GM19239 (cell line): ENCODE data around the gene TRAPPC3L.

Source experiments
- DNase-seq: peaks from one replicate; pipeline ENCODE4 v3.0.0; 2011; ENCODE audit warnings: low spot score; ENCODE audit not compliant: insufficient read length
- FAIRE-seq: peaks from 2 replicates; lab custom pipeline; 2011; peaks lifted over from hg19 to GRCh38; lab: Jason Lieb, UNC

TRAPPC3L gene

DNA sequence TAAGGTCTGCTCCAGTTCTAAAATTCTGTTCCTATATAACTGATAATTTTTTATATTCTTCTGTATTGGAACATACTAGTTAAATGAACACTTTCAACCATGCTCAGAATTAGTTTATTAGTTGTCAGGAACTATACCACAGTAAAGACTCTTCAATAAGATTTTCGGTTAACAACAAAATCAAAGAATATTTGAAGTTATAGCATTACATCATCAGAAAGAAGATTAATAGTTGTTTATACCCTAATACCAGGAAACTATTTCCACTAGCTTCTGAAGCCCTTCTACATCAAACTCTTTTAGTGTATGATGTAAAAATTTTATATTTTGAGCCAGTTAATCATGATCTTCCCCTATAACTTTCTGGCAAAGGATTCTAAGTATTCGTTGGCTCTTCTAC, 14.6 kb upstream of the TRAPPC3L start:
- no peak for DNase-seq
- FAIRE-seq: no peak

DNA sequence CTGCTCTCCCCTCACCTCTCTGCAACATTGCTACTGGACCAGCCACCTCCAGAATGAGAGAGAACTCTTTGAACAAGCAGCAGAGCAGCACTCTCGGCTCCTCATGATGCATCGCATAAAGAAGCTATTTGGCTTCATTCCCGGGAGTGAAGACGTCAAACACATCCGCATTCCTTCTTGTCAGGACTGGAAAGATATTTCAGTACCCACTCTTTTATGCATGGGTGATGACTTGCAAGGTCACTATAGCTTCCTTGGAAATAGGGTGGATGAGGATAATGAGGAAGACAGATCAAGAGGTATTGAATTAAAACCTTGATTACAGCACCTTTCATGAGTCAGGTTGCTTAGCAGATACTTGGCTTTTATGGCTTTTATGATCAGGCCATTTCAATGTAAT, 12.4 kb upstream of the TRAPPC3L start:
- FAIRE-seq (no peak), DNase-seq (no peak)

DNA sequence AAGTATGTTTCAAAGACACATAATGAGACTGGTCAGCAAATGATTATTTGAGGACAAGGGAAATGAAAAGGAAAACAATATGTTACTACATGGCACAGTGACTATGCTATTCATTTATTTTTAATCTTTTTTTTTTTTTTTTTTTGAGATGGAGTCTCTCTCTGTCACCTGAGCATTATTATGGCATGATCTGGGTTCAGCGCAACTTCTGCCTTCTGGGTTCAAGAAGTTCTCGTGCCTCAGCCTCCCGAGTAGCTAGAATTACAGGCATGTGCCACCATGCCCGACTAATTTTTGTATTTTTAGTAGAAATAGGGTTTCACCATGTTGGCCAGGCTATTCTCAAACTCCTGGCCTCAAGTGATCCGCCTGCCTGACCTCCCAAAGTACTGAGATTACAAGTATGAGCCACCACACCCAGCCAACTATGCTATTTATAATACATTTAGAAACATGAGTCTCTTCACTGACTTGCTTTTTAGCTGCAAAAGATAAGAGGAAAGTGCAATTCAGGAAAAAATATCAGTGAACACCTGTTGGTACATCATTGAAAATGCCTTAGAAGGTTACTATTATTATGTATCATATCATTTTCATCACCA, 11.4 kb upstream of the TRAPPC3L start:
- no peak for DNase-seq
- no peak for FAIRE-seq

DNA sequence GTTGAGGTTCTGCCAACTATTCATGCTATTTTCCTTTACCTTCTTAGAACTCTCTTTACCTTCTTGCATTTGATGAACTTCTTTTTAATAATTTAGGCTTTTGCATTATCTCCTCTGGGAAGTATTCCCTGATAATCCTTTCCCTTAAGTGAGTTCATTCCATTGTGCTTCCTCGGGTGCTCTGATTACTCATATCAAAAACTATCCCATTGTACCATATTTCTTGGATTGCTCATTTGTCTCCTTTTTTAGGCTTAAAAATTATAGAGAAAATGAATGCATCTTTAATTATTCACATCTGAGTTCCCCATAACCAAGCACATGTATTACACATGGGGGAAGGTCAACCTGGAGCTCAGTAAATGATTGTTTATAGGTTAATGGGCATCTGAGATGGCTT, 10.6 kb upstream of the TRAPPC3L start:
- FAIRE-seq: no peak
- no peak for DNase-seq

DNA sequence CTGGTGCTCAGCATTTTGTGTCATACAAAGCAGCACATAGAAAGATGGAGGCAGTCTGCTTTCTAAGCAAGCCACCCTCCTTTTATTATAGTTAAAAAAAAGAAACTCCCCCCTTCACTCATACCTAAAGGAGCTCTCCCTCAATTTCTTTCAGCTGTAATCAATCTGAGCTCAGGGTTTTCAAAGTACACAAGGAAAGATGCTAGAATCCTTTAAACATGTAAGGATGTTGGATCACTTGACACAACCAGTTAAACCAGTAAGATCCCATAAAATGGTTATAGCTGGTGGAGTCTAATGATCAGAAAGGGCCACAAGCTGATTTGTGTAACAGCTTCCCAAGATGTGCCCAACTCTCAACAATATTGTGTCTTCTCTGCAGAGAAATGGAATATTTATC, 8.0 kb upstream of the TRAPPC3L start, which contains the start of gene CALHM4:
Gene CALHM4, plus strand, starts transcription at position 301 of the 400 bp plus-strand sequence. Its CDS starts 43 bp downstream, at position 344.
- FAIRE-seq (no peak), DNase-seq (no peak)

DNA sequence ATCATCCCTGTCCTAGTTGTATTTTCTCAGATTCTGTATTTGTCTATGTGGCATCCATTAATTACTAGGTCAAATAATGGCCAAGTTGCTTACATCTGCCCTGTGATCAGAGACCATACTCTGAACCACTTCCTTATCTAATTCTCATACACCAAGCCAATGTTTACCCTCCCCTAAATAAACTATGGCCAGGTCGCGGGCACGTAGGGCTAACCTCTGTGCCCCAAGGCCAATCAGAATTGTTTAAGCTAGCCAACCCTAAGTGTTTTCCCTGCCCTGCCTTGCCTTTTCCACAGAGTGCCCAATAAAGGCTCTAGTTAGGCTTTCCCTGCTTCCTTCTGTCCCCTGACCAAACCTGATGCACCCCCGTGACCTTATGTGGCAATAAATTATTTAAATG, 5.3 kb upstream of the TRAPPC3L start:
- FAIRE-seq: no peak
- DNase-seq: no peak

DNA sequence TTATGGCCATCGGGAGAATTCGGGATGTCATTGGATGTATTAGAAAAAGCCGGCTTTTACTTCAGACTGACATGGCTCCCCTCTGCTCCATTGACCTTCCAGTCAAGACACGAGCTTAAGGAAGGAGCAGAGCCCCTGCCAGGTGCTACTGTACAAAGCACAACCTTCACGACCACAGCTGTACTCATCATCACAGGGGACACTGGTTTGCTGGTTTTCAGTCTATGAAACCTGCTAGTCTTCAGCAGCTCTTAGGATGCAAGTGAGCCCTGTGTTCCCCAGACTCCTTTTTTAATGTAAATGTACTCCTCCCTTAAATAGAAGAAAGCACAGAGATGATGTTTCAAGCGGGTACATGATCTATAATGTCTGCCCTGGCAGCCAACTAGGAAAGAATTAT, 1.9 kb upstream of the TRAPPC3L start:
- FAIRE-seq: no peak

DNA sequence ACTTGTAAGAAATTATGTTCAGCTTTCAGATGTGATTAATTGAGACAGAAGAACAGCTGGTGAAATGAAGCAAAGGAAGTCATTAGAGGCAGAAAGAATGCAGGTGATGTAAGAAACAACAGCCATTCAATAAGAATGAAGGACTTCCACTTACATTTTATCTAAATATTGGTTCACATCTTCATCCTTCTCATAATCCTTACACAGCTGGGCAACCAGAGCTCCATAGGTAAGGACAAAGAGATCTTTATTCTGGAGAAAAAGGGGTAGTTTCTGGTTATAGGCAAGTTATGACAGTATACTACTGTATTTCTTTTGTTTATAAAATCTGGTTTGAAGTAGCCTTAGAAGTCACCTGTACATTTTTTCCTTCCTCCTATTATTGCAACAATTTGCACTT, 2.3 kb downstream of the TRAPPC3L start:
- no peak for DNase-seq
- no peak for FAIRE-seq

More for the DNA sequence above, 1.9 kb upstream of the TRAPPC3L start:
- no peak for DNase-seq

DNA sequence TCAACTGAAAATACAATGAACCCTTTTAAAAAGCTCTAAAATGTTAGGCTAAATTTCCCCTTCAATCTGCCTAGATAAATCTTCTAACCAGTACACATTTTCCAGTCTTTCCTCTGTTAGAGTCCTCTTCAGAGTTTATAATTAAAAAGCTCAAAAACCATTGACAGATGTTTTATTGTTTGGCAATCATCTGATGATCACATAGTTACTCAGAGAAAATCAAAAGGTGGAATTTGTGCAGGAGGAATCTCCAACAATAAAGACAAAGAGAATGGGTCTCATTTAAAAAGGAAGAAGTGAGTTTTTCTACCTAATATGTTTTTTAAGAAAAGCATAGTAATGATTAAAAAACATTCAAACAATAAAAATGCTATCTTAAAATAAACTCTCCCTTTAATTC, 3.1 kb downstream of the TRAPPC3L start:
- DNase-seq: no peak
- FAIRE-seq: no peak

DNA sequence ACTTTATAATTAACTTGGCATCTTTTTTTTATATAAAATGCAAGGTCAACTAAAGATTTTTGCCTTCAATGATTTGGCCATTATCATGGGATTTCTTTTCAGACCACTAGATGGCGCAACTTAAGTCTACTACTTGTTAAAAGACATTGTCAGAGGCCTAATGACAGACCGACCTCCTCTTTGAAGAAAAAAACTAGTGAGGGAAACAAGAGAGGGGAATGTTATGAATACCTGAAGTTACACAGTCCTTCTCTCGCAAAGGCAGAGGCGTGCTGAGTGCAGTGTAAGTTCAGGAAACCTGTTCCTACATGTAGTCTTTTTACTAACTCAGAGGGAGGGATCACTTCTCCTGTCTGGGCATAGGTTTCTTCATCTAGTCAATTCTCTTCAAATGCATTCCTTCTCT, 9.3 kb downstream of the TRAPPC3L start:
- FAIRE-seq: peak; percentile 81

DNA sequence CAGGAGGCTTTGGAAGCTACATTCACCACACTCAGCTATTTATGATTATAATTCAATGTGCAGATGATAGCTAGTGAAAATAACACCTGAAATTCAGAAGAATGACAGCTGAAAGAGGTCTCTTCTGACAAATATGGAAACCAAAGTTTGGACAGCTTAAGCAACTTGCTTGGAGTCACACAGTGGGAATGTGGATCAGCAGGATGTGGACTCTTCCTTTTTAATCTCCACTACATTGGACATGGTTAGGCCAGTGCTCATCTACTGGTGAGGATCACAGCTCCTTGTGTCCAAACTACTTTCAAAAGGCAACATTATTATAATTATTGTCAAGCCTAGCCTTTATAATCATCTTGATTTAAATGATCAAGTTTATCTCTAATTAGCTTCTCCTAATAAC, 10.4 kb downstream of the TRAPPC3L start:
- no peak for DNase-seq
- FAIRE-seq: no peak

More for the DNA sequence above, 9.3 kb downstream of the TRAPPC3L start:
- peak; percentile 16 for DNase-seq

DNA sequence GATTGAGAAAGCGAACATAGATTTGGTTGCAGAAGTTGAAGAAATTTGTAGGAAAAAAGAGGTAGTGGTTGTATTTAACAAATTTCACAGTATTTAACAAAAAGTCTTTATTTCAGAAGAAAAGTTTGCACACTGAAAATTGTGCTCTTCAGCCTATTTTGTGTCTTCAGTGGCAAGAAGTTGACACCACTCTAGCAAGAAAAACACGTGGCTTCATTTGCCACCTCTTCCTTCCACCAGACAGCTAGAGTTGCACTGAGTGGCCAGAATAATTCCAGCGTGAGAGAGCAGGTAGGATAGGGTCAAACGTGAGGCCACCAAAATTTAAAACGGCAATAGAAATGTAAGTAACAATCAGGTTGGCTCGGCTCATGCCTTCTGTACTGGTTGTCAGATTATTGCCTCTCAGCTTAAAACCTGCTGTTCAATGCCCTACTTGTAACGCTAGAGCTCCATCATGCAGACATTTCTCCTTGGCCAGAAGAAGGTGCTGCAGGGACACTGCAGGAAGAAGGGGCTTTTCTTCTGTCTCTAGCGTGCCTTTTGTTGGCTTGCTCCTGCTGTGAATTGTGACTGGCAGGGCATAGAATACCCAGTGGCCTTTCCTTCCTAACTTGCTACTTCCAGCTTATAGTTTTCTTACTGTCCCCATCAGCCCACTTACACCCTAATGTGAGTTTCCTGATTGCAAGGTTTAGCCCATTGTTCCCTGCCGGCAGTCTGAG, 12.1 kb downstream of the TRAPPC3L start:
- DNase-seq: no peak
- FAIRE-seq: no peak

DNA sequence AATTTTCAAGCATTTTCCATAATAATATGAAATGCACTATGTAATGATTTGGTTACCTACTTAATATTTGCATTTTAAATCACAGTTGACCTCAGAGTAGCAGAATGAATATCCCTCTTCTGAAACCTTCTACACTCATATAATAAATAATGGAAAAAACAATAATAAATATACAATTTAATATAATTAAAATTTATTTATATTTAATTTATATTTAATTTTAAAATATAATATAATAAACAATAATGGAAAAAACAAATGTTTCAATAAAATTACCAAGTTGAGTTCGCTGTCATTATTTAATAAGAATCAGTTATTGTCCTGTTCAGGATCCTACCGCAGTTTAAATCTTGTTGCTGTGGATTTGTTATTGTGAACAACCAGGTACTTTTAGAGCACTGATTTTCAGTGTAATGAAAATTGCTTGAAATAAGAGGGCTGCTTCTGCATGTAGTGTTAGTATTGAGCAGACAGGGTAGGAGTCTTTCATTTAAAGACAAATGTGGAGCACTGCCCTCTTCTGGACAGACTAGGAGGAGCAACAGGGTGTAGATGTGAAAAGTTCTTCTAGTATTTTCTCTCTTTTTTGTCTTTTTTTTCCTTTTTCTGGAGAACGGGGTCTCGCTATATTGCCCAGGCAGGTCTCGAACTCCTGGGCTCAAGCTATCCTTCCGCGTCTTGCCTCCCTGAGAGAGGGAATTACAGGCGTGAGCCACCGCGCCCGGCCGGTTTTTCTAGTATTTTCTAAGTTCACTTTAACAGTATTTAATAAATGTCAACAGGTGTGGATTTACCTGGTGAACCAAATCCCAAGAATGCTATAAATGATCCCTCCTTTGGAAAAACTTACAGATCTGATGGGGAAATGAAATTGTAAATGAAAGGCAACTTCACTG, 13.6 kb downstream of the TRAPPC3L start:
- peak; percentile 47 for FAIRE-seq
- peak; percentile 13 for DNase-seq

DNA sequence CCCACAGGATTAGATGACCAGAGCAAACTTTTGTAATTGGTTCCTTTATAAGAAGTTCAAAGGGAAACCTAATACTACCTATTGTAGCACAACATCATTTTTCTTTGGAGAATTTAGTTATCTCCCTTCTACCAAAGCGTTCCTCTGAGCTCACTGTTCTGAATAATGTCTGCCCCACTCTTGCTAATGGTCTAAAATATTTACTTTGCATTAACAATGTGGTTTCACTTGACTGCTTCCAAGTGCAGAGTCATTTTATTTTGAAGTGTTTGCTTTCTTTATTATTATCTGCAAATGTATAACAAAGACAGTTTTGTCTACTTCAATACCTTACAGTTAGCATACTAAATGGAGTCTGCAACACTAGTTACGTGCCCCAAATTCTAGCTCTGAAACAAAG, 15.0 kb downstream of the TRAPPC3L start:
- no peak for FAIRE-seq
- DNase-seq: no peak

DNA sequence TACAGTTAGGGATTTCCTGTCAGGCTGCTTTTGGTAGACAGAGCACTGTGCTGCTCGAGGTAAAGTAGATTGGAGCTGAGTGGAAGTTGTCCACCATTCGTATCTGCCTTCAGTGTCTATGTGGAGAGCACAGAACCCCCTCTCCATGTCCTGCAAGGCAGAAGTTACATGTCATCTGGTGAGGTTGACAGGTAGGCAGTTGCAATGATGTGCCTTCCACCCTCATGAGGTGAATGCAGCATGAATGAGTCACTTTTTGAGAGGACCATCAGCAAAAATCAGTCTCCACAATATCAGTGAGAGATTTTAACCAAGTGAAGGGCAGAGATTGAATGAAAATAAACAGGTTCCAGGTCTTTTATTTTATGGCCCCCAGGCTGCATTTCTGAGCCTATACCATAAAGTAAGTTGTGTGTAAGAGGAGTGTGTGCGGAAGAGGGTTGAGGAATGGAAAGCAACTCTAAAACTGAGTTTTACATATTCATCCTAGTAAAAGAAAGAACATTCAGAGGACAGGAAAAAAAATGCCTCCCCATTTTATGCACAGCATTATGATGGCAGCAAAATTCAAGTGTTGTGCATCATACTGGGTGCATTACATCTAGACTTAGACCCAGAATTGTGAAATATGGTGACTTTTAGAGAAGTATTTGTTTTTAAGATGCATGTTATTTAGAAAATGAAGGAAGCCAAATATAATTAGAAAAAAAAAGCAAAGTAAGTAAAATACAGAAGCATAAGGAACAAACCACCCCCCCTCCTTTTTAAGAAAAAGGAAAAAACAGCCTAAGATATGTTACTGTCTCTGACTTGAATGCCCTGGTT, 15.8 kb downstream of the TRAPPC3L start:
- peak; percentile 42 for FAIRE-seq
- DNase-seq: no peak

DNA sequence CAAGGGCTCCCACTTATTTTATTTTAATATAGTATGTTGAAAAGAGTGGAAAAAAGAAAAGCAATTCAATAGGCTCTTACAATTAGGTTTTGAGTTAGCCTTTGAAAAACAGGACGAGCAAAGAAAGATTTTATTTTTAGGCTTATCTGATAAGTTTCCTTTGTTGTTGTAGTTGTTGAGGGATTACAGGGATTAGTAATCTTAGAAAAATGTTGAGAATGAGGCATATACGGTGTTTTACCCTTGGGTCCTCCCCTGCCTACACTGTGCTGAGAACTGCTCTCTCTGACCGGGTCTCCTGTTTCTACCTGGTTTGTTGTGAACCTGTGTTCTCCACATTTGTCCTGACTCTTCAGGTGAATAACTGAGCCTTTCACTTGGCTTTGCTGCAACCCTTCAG, 16.7 kb downstream of the TRAPPC3L start:
- FAIRE-seq (no peak), DNase-seq (no peak)

DNA sequence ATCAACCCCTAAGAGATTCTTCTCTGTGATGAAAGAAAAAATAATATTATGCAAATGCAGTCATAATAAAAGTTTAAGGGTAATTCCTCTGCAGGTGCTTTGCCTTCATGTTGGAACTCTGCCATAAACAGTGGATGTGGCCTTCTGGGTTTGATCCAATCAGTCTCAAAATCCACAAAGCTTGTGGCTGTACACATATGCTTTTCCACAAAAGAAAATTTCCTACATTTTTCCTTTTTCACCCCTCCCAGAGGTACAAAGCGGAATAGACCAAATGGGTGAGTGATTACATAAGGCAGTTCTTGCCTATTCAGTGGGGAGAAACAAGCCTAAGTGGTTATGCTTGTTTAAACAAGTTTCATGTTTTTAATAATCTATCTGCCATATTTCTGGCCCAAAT, 17.4 kb downstream of the TRAPPC3L start:
- DNase-seq (no peak), FAIRE-seq (no peak)

DNA sequence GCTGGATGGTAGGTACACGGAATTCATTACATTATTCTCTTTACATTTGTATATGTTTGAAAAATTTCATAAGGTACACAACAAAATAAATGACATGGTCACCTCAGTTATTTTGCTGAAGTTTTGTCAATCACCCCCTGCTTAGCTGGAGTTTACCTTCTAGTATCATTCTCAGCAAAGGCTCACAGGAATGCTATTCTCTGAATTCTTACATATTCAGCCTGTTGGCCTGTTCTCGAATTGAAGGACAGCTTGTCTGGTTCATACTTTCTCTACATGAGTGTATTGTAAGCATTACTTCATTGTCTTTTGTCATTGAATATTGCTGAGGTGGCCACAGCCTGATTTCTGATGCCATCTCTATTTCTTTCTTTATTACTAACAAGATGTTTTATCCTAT, 21.2 kb downstream of the TRAPPC3L start:
- DNase-seq: no peak
- FAIRE-seq: no peak

DNA sequence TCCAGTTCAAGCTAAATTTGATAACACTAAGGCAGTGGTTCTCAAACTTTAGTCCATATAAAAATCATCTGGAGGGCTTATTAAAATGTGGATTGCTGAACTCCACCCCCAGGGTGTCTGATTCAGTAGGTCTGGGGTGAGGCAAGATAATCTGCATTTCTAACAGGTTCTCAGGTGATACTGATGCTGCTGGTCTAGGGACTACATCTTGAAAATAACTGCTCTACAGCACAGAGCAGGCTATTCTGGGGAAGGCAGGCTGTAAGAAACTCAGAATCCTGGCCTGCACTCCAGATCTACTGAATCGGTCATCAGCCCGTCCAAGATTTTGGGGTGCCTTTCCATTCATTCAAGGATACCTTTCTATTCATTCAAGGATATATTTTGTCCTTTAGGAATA, 22.6 kb downstream of the TRAPPC3L start:
- no peak for FAIRE-seq
- no peak for DNase-seq
